HEK293 (cell line): Measurements from ENCODE around the gene R3HDM4.

ENCODE experiments used
- MZF1 ChIP-seq: fragments of 450-650 bp; formaldehyde crosslinking; IDR thresholded peaks from 2 replicates; pipeline ENCODE4 v1.5.1; 2017; ENCODE audit warnings: missing biosample characterization, missing genetic modification characterization, borderline replicate concordance
- PRDM1 ChIP-seq: fragments of 450-650 bp; formaldehyde crosslinking; IDR thresholded peaks from 2 replicates; pipeline ENCODE4; 2016; ENCODE audit warnings: missing biosample characterization, missing genetic modification characterization
- TCF7L2 ChIP-seq: IDR thresholded peaks from 2 replicates; pipeline ENCODE4 v1.6.1; 2011; ENCODE audit warnings: low read depth, mild to moderate bottlenecking, inconsistent platforms, low read length, moderate library complexity, borderline replicate concordance
- ZBTB17 ChIP-seq: fragments of 450-650 bp; formaldehyde crosslinking; IDR thresholded peaks from 2 replicates; pipeline ENCODE4 v1.5.1; 2016; ENCODE audit warnings: missing biosample characterization, missing genetic modification characterization
- ZBTB8A ChIP-seq: fragments of 450-650 bp; formaldehyde crosslinking; IDR thresholded peaks from 2 replicates; pipeline ENCODE4 v1.5.1; 2016; ENCODE audit warnings: missing biosample characterization, missing genetic modification characterization
- ZFP69B ChIP-seq: fragments of 450-650 bp; formaldehyde crosslinking; IDR thresholded peaks from 2 replicates; pipeline ENCODE4 v1.5.1; 2016; ENCODE audit warnings: missing biosample characterization, missing genetic modification characterization
- ZNF146 ChIP-seq: fragments of 450-650 bp; formaldehyde crosslinking; IDR thresholded peaks from 2 replicates; pipeline ENCODE4 v1.5.1; 2016; ENCODE audit warnings: missing biosample characterization, missing genetic modification characterization
- ZNF175 ChIP-seq: fragments of 450-650 bp; formaldehyde crosslinking; IDR thresholded peaks from 2 replicates; pipeline ENCODE4 v1.5.1; 2016; ENCODE audit warnings: missing biosample characterization, missing genetic modification characterization
- ZNF239 ChIP-seq: fragments of 450-650 bp; formaldehyde crosslinking; IDR thresholded peaks from 2 replicates; pipeline ENCODE4 v1.5.1; 2016; ENCODE audit warnings: missing biosample characterization, missing genetic modification characterization
- ZNF266 ChIP-seq: fragments of 450-650 bp; formaldehyde crosslinking; IDR thresholded peaks from 2 replicates; pipeline ENCODE4 v1.5.1; 2016; ENCODE audit warnings: missing biosample characterization, missing genetic modification characterization, low read depth
- ZNF518A ChIP-seq: fragments of 450-650 bp; formaldehyde crosslinking; conservative IDR thresholded peaks from 2 replicates; pipeline ENCODE4 v1.5.1; 2016; ENCODE audit warnings: low read depth, missing biosample characterization, missing genetic modification characterization
- TF ChIP-seq, protein P1 (sequence below): fragments of 450-650 bp; formaldehyde crosslinking; IDR thresholded peaks from 2 replicates; pipeline ENCODE4 v1.5.1; 2016; ENCODE audit warnings: missing biosample characterization, missing genetic modification characterization
- TF ChIP-seq, protein P2 (sequence below): fragments of 450-650 bp; formaldehyde crosslinking; IDR thresholded peaks from 2 replicates; pipeline ENCODE4 v1.5.1; 2016; ENCODE audit warnings: missing biosample characterization, missing genetic modification characterization
- TF ChIP-seq, protein P3 (sequence below): fragments of 450-650 bp; formaldehyde crosslinking; conservative IDR thresholded peaks from 2 replicates; pipeline ENCODE4 v1.5.1; 2016; ENCODE audit warnings: low read depth, missing biosample characterization, missing genetic modification characterization
- TF ChIP-seq, protein P4 (sequence below): fragments of 450-650 bp; formaldehyde crosslinking; IDR thresholded peaks from 2 replicates; pipeline ENCODE4 v1.5.1; 2016; ENCODE audit warnings: missing biosample characterization, missing genetic modification characterization
- TF ChIP-seq, protein P5 (sequence below): fragments of 450-650 bp; formaldehyde crosslinking; IDR thresholded peaks from 2 replicates; pipeline ENCODE4 v1.5.1; 2016; ENCODE audit warnings: missing biosample characterization, missing genetic modification characterization
- TF ChIP-seq, protein P6 (sequence below): fragments of 450-650 bp; formaldehyde crosslinking; IDR thresholded peaks from 2 replicates; pipeline ENCODE4 v1.5.1; 2016; ENCODE audit warnings: missing biosample characterization, missing genetic modification characterization

The R3HDM4 gene

GRCh38 chr19:961866-962620 is 49.0 kb upstream of the R3HDM4 start (continued):
- TF ChIP-seq ZFP69B (tag by site-specific recombination) (peak; percentile 85), TCF7L2 (no peak), PRDM1 (tag by site-specific recombination) (no peak), ZNF175 (tag by site-specific recombination) (no peak), ZBTB17 (tag by site-specific recombination) (no peak), ZNF518A (no peak), ZNF146 (no peak), MZF1 (tag by site-specific recombination) (no peak), ZBTB8A (tag by site-specific recombination) (no peak), ZNF266 (tag by site-specific recombination) (no peak), ZNF239 (no peak)
- TF ChIP-seq, protein P1, sequence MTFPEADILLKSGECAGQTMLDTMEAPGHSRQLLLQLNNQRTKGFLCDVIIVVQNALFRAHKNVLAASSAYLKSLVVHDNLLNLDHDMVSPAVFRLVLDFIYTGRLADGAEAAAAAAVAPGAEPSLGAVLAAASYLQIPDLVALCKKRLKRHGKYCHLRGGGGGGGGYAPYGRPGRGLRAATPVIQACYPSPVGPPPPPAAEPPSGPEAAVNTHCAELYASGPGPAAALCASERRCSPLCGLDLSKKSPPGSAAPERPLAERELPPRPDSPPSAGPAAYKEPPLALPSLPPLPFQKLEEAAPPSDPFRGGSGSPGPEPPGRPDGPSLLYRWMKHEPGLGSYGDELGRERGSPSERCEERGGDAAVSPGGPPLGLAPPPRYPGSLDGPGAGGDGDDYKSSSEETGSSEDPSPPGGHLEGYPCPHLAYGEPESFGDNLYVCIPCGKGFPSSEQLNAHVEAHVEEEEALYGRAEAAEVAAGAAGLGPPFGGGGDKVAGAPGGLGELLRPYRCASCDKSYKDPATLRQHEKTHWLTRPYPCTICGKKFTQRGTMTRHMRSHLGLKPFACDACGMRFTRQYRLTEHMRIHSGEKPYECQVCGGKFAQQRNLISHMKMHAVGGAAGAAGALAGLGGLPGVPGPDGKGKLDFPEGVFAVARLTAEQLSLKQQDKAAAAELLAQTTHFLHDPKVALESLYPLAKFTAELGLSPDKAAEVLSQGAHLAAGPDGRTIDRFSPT (tag by site-specific recombination): no peak
- TF ChIP-seq, protein P2, sequence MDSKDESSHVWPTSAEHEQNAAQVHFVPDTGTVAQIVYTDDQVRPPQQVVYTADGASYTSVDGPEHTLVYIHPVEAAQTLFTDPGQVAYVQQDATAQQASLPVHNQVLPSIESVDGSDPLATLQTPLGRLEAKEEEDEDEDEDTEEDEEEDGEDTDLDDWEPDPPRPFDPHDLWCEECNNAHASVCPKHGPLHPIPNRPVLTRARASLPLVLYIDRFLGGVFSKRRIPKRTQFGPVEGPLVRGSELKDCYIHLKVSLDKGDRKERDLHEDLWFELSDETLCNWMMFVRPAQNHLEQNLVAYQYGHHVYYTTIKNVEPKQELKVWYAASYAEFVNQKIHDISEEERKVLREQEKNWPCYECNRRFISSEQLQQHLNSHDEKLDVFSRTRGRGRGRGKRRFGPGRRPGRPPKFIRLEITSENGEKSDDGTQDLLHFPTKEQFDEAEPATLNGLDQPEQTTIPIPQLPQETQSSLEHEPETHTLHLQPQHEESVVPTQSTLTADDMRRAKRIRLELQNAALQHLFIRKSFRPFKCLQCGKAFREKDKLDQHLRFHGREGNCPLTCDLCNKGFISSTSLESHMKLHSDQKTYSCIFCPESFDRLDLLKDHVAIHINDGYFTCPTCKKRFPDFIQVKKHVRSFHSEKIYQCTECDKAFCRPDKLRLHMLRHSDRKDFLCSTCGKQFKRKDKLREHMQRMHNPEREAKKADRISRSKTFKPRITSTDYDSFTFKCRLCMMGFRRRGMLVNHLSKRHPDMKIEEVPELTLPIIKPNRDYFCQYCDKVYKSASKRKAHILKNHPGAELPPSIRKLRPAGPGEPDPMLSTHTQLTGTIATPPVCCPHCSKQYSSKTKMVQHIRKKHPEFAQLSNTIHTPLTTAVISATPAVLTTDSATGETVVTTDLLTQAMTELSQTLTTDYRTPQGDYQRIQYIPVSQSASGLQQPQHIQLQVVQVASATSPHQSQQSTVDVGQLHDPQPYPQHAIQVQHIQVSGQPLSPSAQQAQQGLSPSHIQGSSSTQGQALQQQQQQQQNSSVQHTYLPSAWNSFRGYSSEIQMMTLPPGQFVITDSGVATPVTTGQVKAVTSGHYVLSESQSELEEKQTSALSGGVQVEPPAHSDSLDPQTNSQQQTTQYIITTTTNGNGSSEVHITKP (tag by site-specific recombination): 0 out of 2 replicates have a peak, but pooled peaks have one; percentile 9
- TF ChIP-seq, protein P3, sequence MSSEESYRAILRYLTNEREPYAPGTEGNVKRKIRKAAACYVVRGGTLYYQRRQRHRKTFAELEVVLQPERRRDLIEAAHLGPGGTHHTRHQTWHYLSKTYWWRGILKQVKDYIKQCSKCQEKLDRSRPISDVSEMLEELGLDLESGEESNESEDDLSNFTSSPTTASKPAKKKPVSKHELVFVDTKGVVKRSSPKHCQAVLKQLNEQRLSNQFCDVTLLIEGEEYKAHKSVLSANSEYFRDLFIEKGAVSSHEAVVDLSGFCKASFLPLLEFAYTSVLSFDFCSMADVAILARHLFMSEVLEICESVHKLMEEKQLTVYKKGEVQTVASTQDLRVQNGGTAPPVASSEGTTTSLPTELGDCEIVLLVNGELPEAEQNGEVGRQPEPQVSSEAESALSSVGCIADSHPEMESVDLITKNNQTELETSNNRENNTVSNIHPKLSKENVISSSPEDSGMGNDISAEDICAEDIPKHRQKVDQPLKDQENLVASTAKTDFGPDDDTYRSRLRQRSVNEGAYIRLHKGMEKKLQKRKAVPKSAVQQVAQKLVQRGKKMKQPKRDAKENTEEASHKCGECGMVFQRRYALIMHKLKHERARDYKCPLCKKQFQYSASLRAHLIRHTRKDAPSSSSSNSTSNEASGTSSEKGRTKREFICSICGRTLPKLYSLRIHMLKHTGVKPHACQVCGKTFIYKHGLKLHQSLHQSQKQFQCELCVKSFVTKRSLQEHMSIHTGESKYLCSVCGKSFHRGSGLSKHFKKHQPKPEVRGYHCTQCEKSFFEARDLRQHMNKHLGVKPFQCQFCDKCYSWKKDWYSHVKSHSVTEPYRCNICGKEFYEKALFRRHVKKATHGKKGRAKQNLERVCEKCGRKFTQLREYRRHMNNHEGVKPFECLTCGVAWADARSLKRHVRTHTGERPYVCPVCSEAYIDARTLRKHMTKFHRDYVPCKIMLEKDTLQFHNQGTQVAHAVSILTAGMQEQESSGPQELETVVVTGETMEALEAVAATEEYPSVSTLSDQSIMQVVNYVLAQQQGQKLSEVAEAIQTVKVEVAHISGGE: no peak
- TF ChIP-seq, protein P4, sequence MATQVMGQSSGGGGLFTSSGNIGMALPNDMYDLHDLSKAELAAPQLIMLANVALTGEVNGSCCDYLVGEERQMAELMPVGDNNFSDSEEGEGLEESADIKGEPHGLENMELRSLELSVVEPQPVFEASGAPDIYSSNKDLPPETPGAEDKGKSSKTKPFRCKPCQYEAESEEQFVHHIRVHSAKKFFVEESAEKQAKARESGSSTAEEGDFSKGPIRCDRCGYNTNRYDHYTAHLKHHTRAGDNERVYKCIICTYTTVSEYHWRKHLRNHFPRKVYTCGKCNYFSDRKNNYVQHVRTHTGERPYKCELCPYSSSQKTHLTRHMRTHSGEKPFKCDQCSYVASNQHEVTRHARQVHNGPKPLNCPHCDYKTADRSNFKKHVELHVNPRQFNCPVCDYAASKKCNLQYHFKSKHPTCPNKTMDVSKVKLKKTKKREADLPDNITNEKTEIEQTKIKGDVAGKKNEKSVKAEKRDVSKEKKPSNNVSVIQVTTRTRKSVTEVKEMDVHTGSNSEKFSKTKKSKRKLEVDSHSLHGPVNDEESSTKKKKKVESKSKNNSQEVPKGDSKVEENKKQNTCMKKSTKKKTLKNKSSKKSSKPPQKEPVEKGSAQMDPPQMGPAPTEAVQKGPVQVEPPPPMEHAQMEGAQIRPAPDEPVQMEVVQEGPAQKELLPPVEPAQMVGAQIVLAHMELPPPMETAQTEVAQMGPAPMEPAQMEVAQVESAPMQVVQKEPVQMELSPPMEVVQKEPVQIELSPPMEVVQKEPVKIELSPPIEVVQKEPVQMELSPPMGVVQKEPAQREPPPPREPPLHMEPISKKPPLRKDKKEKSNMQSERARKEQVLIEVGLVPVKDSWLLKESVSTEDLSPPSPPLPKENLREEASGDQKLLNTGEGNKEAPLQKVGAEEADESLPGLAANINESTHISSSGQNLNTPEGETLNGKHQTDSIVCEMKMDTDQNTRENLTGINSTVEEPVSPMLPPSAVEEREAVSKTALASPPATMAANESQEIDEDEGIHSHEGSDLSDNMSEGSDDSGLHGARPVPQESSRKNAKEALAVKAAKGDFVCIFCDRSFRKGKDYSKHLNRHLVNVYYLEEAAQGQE (tag by site-specific recombination): no peak
- TF ChIP-seq, protein P5, sequence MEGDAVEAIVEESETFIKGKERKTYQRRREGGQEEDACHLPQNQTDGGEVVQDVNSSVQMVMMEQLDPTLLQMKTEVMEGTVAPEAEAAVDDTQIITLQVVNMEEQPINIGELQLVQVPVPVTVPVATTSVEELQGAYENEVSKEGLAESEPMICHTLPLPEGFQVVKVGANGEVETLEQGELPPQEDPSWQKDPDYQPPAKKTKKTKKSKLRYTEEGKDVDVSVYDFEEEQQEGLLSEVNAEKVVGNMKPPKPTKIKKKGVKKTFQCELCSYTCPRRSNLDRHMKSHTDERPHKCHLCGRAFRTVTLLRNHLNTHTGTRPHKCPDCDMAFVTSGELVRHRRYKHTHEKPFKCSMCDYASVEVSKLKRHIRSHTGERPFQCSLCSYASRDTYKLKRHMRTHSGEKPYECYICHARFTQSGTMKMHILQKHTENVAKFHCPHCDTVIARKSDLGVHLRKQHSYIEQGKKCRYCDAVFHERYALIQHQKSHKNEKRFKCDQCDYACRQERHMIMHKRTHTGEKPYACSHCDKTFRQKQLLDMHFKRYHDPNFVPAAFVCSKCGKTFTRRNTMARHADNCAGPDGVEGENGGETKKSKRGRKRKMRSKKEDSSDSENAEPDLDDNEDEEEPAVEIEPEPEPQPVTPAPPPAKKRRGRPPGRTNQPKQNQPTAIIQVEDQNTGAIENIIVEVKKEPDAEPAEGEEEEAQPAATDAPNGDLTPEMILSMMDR: no peak
- TF ChIP-seq, protein P6, sequence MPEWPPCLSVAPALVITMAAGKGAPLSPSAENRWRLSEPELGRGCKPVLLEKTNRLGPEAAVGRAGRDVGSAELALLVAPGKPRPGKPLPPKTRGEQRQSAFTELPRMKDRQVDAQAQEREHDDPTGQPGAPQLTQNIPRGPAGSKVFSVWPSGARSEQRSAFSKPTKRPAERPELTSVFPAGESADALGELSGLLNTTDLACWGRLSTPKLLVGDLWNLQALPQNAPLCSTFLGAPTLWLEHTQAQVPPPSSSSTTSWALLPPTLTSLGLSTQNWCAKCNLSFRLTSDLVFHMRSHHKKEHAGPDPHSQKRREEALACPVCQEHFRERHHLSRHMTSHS (tag by site-specific recombination): no peak
